ENCODE results near the gene TRIM17.

The TRIM17 gene

DNA sequence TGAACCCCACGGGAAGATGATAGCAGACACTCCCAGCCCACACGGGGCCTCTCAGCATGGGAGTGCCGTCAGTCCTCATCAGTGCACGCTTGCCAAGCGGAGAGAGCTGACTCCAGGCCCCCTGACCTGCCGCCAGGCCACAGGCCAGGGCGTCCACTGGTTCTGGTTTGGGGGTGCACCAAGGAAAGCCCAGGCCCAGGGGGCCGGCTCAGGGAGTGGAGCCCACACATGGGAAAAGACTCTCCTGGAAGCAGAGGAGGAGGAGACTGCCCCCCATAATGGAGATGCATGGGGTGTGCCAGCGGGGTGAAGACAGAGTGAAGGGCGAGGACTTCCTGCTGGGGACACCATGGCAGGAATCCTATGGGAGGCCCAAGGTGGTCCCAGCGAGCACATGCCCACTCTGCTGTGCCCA, 16.4 kb downstream of the TRIM17 start:
- no peak for DNase-seq

DNA sequence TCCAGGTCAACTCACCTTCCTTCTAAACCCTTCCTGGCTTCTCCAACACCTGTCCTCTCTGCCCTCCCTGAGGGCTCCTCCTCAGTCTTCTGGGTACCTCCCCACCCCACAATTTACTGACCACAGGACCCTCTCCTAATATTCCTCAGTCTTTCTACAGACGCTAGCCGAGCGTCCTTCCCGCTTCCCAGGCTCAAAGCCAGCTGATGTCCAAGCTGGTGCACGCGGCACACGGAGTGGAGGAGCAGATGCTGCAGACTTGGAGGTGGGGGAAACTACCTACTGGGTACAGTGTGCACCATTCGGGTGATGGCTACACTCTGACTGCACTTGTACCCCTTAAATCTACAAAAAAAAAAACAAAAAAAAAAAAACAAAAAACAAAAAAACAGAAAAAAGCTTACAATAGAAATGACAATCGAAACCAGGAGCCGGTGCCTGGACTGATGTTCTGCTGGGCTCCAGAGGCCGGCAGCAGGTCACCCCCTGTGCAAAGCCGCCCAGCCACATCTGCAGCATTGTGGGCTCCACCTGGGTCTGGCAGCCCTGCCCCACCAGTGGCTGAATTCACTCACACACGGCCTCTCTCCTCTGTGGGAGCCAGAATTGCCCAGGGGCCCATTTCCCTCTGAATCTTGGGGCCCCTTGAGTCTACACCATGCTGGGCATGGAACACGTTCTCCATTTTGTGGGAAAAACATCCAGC, 17.0 kb downstream of the TRIM17 start:
- DNase-seq = no peak

DNA sequence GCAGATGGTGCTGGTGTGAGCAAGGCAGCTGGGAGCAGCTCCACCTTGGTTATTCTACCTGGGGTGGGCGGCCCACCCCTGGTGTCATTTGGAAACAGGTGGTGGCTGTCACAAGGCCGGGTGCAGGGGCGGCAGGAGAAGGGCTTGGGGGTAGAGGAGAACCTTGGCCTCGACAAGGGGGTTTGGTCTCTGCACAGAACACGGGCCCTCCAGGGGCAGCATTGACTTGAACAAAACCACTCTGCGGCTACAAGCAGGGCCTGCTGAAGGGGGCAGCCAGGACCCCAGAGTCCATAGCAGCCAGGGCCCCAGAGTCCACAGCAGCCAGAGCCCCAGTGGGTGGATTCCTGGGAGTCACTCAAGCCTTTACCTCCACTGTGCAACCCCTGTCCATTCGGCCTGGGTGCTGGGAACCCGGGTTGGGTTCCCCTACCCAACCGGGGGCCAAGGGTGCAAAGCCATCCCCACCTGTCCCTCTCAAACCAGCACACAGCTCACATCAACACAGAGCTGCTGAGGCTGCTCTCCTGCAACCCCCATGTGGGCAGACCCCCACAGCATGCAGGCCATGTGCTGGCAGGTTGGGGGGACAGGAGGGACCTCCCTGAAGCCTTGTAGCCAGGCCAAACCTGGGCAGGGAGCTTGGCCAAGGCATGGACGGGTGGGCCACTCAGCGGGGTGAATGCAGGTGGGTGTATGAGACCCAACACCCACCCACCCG, 17.8 kb downstream of the TRIM17 start:
- no peak for DNase-seq

DNA sequence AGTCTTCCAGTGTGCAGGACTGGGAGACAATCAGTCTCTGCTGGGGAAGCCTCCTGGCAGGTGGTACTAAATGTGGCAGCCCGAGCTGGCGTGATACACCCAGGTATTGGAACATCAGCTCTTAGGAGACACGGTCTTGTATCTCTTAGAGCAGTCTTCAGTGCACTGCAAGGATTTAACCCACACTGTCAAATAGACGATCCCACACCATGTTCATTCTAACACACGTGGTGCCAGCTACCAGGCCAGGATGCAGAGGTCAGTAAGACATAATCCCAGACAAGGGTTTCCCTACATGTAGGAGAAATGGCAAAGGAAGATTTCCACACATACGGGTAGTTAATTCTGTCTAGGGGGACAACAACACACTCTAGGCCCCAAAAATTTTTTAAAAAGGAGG, 18.7 kb downstream of the TRIM17 start:
- no peak for DNase-seq

DNA sequence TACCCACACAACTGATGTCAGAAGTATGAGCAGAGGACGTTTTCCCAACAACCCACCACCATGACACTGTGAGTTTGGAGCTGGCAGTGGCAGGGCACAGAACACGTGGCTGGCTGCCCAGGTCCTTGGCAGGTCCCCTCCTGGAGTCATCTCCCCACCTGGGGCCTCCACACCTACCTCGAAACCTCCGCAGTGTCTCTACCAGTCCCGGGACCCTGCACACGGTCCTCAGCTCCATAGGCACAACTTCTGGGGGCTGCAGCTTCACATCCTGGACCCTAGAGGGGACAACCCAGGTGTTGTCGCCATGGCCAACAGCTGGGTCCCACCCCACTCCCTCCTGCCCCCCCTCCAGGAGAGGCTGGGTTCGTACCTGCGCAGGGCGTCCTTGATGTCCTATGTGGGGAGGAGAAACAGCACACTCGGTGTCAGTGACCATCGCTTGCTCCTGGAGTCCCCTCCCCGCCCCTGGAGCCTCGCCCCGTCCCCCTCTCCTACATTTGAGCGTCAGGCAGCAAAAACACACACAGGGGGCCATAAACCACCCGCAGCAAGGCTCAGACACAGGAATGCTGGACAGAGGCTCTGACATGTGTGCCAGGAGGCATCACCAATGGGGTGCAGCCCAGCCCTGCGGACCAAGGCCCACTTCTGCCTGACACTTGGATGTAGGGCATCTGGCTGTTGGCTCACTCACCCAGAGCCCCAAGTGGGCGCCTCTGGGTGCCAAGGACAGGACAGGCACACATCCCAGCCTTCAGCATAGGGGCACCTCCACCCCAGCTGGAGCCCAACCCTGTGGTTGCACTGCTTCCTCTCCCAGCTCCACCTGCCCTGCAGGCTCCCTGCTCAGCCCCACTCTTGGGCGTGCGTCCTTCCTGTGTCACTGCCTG, 19.6 kb downstream of the TRIM17 start:
- DNase-seq = no peak

DNA sequence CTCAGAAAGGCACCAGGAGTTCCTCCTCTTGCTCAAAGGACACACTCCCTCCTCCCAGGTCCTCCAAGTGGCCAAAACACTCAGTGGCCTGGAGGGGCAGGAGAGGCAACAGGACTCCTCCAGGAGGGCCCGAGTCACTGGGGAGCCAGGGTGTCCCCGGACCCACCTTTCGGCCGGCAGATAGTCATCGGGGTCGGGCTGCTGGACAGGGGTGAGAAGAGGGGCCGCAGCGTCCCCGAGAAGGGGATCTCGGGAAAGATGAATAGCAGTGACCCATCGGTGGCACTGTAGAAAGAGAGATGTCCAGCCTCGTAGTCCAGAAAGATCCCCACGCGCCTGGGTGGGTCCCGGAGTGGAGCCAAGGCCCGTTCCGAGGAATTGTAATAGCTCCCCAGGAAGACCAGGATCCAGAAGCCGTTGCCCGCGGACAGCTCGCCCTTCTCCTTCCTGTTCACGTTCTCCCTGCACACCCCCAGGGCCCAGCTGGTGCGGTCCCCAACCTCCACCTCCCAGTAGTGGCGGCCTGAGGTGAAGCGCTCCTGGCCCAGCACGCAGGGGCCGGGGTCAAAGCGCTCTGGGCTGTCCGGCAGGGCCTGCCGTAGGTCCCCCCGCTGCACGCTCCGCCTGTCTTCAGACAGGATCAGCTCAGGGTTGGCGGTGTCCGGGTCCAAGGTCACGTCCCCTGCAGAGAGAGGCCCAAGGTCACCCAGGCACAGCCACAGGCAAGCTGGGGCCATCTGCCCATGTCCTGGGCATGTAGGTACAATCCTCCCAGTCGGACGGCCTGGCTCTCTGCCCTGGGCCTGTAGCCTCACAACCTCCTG, 21.9 kb downstream of the TRIM17 start:
- no peak for DNase-seq

DNA sequence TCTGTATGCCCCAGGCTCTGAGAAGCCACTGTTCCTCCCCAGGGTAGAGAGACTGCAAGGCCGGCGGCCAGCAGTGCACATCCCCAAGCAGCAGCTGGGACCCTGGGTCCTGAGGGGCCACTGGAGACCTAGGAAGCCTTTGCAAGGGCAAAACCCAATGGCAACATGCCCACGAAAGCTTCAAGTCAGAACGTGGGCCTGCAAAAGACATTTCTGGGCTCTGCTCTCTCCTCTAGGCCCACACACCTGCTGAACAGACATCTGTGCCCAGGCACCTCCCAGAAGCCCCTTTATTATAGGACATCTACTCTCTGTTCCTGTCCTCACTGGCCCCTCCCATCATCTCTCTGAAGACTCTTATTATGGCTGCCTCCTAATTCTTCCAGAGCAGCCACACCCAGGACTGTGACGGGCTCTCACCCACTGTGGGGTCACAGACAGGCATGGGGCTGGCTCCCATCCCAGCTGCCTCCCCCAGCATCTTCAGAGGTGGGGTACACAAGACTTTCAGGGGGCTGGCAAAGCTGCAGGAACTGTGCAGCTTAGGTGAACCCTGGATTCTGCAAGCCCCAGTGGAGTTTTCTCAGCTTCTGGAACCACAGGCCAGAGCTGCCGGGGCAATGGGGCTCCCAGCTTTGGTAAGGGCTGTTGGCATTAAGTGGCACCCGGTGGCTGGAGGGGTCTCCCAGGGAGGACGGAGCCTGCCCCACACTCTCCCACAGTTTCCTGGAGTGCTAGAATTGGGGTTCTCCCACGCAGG, 22.7 kb downstream of the TRIM17 start:
- no peak for DNase-seq

DNA sequence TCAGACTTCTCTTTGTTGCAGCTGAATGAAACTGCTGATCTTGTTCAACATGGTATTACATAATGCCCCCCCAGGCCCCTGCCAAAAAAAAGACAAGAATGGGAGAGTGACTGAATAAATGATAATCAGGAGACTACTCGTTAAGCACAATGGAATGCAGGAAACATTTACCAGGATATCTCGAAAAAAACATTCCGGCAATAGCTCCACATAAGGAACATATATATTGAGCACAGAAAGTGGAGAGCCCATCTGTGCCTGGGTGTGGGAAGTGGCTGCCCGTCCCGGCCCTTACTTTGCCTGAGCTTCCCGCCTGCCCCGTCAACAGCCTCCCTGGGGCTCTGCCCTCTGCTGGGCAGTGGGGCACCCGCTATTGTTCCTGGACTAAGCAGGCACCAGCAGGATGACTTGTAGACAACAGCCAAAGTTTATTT, 23.4 kb downstream of the TRIM17 start:
- no peak for DNase-seq

DNA sequence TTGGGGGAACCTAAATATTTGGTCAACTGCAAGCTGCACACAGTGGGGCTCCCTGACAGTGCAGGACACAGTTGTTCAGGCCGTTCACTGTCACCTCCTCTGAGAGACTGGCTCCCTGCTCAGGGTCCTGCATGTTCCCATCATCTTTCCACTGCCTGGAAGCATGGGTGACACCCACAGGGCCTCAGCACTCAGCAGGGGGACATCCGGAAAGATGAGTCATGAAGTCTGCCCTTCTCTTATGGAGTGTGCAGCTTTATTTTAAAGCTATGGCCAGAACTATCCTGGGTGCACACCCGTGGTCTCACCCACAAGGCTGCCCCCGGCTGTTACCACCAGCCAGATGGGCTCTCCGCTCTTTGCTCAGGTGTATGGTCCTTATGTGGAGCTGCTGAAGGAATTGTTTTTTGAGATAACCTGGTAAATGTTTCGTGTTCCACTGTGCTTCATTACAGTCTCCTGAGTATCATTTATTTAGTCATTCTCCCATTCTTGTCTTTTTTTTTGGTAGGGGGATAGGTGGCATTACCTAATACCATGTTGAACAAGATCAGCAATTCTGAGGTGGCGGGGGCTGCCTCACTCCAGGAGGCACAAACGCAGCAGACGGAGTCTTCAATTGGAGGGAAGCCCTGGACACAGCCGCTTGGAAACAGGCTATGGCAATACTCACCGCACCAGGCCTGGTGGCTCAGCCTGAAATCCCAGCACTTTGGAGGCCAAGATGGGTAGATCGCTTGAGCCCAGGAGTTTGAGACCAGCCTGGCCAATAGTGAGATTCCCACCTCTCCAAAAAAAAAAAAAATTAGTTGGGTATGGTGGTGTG, 24.3 kb downstream of the TRIM17 start:
- DNase-seq = no peak

DNA sequence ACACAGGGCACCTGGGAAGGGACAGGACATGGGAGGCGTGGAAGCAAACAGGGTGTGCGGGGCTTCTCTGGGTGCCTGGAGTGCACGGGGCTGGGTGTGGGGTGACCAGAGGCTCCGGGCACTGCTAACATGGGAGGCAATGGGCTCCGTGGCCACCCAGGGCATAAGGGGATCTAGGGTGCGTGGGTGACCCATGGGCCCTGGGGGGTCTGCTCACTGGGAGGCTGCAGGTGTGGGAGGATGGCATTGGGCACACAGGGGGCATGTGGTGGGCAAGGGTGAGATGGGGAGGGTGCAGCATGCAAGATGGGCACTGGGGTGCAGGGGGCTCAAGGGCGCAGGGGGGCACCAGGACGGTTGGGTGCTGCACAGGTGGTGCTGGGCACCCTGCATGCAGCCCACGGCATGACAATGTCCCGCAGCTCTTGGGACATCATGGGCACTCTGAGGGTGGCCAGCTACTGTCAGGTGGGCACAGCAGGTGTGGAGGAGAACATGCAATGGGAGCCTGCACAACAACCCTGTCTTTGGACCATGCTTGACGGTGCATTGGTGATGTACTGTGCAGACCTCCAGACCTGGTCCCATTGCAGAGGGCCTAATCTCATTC, 25.1 kb downstream of the TRIM17 start:
- DNase-seq = no peak

DNA sequence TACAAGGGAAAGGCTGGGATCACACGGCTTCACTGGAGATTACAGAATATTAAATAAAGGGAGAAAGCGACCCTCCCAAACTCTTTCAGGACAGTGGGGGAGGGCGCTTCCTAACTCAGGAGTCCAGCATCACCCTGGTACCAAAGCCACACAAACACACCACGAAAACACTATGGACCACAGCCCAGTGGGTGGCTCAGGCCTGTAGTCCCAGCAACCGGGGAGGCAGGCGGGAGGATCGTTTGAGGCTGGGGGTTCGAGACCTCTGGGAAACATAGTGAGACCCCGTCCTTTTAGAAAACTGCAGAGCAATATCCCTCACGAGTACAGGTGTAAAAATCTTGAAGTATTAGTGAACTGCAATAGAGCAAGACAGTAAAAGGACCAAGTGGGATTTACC, 26.0 kb downstream of the TRIM17 start:
- DNase-seq = no peak

DNA sequence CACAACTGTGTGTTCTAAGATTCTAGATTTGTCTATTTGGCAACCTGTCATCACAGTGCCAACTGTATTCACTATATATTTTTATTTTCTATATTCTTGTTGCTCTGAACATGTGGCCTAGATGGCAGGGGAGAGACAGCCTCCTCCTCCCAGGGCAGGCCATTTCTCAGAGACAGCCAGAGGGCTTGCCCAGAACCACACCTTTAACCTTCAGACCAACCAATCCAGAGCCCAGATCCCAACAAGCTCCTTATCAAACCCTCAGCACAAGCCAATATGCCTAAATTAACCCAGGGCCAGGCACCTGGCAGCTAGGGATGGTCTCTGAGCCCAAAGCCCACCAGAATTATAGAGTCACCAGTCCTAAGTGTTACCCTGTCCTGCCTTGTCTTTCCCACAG, 29.3 kb downstream of the TRIM17 start:
- no peak for DNase-seq

DNA sequence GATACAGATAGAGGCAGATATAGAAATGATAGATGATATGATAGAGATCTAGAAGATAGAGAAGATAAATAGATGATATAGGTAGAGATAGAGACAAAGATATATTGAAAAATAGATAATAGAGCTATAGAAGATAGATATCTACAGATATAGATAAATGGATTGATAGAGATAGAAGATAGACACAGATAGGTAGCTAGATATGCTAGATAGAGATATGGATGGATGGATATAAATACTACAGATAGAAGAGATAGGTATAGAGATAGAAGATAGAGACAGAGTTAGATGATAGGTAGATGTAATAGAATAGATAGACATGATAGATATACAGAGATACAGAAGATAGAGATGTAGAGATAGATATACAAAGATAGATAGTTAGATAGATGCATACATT, 31.4 kb downstream of the TRIM17 start:
- DNase-seq = no peak

DNA sequence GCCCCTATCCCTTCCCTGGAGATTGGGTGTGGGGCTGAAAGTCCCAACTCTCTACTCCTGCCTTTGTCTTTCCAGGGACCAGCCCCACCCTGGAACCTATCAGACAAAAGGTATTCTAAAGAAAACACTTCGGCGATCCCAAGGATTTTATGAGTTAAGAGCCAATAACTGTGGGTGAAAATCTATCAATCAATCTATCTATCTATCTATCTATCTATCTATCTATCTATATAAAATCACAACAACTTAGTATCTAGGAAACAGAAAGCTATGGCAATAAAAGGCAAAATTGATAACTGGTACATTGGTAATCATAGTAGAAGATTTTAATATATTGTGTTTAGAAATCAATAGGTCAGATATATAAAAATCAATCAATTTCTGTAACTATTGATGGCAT, 32.9 kb downstream of the TRIM17 start:
- no peak for DNase-seq

DNA sequence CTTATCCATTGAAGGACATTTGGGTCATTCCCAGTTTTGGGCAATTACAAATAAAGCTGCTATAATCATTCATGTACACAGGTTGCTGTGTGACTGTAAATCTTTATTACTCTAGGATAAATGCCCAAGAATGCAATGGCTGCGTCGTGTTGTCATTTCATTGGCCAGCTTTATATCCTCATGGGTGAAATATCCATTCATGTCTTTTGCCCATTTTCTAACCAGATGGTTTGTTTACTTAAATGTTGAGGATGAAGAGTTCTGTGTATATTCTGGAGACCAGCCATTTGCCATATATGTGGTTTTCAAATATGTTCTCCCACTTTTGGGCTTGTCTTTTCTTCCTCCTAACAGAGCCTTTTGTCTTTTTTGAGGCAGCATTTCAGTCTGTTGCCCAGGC, 35.3 kb downstream of the TRIM17 start:
- DNase-seq = no peak

DNA sequence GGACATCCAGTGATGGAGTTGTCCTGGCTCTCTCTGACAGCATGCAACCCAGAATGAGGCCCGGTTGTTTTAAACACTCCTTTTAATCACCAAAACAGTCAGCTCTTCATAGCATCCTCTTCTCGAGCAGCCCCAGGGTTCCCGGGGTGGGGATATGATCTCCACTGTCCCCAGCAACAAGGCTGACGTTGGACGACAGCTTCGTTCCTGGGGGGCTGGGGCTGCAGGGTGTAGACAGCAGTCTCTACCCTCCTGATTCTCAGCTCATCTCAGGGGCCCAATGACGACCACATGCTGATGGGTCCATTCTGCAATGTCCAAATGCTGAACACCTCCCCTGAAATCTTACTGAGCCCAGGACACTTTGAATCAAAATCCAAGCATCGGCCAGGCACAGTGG, 37.0 kb downstream of the TRIM17 start:
- no peak for DNase-seq

DNA sequence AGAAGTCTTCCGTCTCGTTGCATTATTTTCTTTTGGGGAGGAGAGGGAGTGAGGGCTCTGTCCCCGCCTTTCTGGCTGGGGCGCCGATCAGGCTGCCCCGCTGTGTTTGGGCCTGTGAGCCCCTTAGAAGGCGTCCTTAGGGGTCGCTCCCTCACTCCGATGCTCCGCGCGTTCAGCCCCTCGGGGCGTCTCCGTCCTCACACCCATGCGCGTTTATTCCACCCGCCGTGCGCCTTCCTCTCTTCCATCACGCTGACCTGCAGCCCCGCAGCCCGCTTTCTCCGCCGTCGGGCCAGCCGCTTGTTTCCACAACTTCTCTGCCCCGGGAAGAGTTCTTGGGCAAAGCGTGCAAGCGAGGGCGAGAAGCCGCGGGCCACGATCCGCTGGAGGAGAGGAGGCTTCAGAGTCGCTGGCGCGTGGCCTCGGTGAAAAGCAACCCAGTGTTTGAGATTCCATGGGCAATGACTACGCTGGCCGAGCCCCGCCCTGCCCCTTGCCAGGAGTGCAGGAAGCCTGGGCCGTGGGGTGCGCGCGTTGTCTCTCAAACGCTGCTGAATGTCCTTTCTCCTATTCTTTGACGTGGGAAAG, 37.7 kb downstream of the TRIM17 start:
- no peak for DNase-seq

DNA sequence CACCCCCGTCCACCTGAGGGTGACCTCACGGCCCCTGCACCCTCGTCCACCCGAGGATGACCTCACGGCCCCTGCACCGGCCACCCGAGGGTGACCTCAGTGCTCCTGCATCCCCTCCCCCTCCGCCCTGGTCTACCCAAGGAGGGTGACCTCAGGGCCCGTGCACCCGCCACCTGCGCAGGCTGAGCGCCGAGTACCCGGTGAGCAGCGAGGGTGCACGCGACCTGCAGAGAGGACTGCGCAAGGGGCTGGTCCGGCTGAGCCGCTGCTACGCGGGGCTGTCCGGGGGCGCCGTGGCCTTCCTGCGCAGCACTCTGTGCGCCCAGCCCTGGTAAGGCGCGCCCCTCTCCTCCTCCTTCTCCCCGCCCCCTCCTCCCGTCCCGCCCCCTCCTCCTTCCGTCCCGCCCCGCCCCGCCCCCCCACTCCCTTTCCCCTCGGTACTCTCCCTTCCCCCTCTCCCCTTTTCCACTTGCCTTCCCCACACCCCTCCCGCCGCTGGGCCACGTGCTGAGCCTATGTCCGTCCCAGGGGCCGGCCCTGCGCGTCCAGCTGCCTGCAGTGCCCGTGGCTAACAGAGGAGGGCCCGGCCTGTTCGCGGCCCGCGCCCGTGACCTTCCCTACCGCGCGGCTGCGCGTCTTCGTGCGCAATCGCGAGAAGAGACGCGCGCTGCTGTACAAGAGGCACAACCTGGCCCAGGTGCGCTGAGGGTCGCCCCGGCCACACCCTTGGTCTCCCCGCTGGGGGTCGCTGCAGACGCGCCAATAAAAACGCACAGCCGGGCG, 38.4 kb downstream of the TRIM17 start:
- DNase-seq = peak; percentile 57

DNA sequence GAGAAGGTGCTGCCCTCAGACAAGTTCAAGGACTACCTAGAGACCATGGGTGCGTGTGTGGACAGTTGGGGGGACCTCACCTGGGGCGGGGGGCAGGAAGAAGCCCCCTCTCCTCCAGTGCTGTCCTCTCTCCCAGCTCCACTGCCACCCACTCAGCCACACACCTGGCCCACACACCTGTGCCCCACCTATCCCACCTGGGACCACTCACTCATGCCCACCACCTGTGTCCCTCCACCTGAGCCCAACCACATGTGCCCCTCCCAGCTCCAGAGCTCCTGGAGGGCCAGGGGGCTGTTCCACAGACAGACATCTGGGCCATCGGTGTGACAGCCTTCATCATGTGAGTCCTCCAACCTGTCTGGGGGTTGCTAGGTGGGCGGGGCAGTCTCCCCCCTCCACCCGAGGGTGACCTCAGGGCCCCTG, 39.0 kb downstream of the TRIM17 start:
- DNase-seq = no peak

All from NCI-H1105 (cell line).